SJSA1 (cell line): ENCODE results near the gene OR51T1. TPM values are rescaled to one million over a fixed set of nuclear protein-coding genes. Genes with fewer than 3 reads are reported as not detected.

Source experiments
- DNase-seq, 2 experiments: peaks; one replicate each; pipeline ENCODE4 v3.0.0-alpha.2; 2015 to 2020; ENCODE audit warnings: low spot score in 2 of 2, low read depth in 1 of 2
- H3K27ac ChIP-seq: fragments of 250-450 bp; sonication (Bioruptor Pico); 2 replicates; pipeline ENCODE4 v1.5.1; 2020; ENCODE audit warnings: mild to moderate bottlenecking, moderate library complexity
- H3K27me3 ChIP-seq: fragments of 250-450 bp; sonication (Bioruptor Pico); replicated peaks from 2 replicates; pipeline ENCODE4 v1.5.1; 2020; ENCODE audit warnings: mild to moderate bottlenecking, moderate library complexity
- H3K36me3 ChIP-seq: fragments of 250-450 bp; sonication (Bioruptor Pico); 2 replicates; pipeline ENCODE4 v1.5.1; 2020; ENCODE audit warnings: mild to moderate bottlenecking
- H3K4me1 ChIP-seq: fragments of 250-450 bp; sonication (Bioruptor Pico); replicated peaks from 2 replicates; pipeline ENCODE4 v1.6.1; 2021; ENCODE audit warnings: mild to moderate bottlenecking
- H3K4me3 ChIP-seq: fragments of 250-450 bp; sonication (Bioruptor Pico); 2 replicates; pipeline ENCODE4 v1.5.1; 2020; ENCODE audit warnings: mild to moderate bottlenecking
- H3K9me3 ChIP-seq: fragments of 250-450 bp; sonication (Bioruptor Pico); replicated peaks from 2 replicates; pipeline ENCODE4 v1.5.1; 2020; ENCODE audit warnings: mild to moderate bottlenecking
- total RNA-seq: library from RNA; depleted of rRNA; stranded (reverse); fragments of >200 nt; shearing (Covaris generic); gene quantifications from 2 replicates; pipeline ENCODE4 v1.2.3, GENCODE V29; 2014; rRNA removed

OR51T1 gene
- total RNA-seq, 1 experiment from 2014 or later, result not detected

DNA sequence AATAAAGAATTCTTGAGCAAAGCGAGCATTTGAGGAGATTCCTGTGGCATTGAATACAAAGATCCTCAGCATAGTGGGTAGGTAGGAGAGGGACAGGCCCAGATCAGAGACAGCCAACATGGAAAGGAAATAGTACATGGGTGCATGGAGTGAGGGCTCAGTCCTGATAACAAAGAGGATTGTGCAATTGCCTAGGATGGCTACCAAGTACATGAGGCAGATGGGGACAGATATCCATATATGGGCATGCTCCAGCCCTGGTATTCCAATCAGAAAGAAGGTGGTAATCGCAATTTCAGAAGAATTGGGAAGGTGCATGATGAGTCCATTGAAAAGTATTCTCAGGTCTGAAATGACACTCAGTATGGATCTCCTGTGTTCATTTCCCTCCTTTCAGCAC lies 8.6 kb downstream of the OR51T1 start:
- no peak for DNase-seq
- H3K4me3 ChIP-seq, result no peak overlapping the region
- peaks cover 14% of the 10 kb centered on the region for H3K4me1 ChIP-seq
- no peaks in the 10 kb centered on the region for H3K9me3 ChIP-seq
- no peak overlapping the region for H3K27ac ChIP-seq
- peaks cover 5% of the 10 kb centered on the region; the same call in 1 of the 2 replicates for H3K27me3 ChIP-seq
- H3K36me3 ChIP-seq, result no peaks in the 10 kb centered on the region

DNA sequence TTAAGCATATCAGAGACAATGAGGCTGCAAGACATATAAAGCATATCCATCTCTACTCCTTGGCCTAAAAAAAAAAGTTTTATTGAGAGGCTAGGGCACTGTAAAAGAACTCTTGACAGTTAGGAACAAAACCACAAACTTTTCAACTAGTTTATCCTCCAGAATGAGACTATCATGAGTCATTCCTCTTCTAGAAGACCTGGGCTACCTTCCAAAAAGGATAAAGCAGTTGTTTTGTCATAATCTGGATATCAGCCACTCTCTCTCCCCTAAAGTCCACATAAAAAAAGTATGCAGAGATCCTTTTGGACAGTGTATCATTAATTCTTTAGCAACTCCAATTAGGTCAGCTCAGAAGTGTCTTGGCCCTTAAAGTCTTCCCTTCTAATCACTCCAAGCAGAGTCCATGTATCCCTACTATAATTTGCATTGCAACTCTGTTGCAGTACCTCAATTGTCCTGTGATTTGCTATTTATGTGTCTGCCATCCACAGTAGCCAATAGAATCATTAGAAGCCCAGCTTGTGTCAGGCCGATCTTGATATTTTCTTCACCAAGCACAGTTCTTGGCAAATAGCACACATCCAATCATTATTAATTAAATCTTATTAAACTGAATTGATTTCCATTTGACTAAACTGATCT lies 10.4 kb downstream of the OR51T1 start:
- peaks cover 15% of the 10 kb centered on the region; the same call in 1 of the 2 replicates for H3K27me3 ChIP-seq
- 0 out of 2 replicates have a peak overlapping the region, but pooled peaks have one; percentile 2 for H3K27ac ChIP-seq
- DNase-seq, result peak in 1 of 2 experiments; percentile 87
- no peaks in the 10 kb centered on the region for H3K9me3 ChIP-seq
- no peaks in the 10 kb centered on the region for H3K36me3 ChIP-seq
- peaks cover 14% of the 10 kb centered on the region for H3K4me1 ChIP-seq
- no peak overlapping the region for H3K4me3 ChIP-seq

DNA sequence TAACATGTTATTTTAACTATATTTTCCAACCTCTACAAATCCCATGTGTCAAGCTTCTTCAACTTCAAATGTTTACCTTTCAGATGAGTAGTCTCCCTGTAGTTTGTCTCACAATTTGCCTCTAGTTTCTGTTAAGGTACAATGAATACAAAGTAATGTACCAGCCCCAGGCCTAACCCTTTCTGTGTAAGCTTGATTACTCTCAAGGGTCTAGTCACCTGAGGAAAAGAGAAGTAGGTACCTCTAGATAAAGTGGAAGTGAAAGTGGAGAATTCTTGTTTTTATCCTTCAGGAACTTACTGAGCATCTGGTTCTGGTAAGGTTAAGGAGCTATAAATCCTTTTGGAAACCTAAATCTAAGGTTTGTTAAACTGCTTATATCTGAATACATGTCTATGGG lies 21.8 kb downstream of the OR51T1 start, which contains the start of gene OR51A7:
OR51A7 (plus strand) TSS at position 300 of the 400 bp plus-strand sequence. CDS start 3,587 bp downstream, outside the sequence.
- DNase-seq, result no peak
- no peaks in the 10 kb centered on the region for H3K36me3 ChIP-seq
- no peaks in the 10 kb centered on the region; the same call in 1 of the 2 replicates for H3K27me3 ChIP-seq

DNA sequence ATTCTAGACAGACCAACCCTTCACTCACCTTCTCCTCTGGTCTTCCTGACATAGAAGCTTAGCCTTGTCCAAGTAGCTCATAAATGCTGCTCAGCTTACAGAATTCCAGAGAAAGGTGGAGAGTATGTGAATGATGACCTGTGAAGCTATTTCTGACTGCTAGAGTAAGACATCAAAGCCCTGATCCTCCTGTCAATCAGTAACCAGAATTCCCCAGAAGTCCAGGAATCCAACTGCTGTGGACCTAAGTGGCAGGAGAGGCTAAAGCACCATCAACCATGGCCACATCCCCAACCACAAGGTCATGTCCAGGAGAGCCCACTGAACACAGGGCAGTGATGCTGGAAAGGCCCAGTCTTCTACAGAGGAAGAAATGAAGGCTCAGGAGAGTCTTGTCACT lies 34.9 kb downstream of the OR51T1 start:
- no peaks in the 10 kb centered on the region for H3K36me3 ChIP-seq
- peaks cover 23% of the 10 kb centered on the region for H3K27me3 ChIP-seq
- no peak for DNase-seq

More for the DNA sequence above, 21.8 kb downstream of the OR51T1 start, which contains the start of gene OR51A7:
- Histone ChIP-seq H3K27ac (no peak within 1 kb of the TSS), H3K4me3 (no peak within 1 kb of the TSS), H3K9me3 (no peaks in the 10 kb centered on the region), H3K4me1 (no peaks in the 10 kb centered on the region)

DNA sequence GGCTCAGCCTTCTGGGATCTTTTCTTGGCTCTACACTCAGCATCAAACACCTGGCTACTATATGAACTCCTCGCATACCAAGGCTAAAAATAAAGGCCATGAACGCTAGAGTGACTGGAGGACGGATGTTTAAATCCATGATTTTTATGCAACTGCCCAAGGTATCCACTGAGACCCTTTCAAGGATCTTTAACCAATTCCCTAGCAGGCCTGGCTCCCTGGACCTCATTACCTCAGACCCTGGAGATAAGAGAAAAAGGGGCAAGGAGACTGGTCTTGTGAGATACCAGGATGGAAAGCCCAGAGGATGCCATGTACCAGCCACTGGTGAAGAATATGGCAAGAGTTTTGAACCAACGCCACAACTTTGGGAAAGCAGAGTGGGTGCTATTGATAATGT lies 37.5 kb downstream of the OR51T1 start, which contains the start of gene OR51G2:
OR51G2 (minus strand) TSS at position 101 of the 400 bp plus-strand sequence. CDS start 3,687 bp downstream, outside the sequence.
- Histone ChIP-seq H3K4me1 (no peaks in the 10 kb centered on the region), H3K27ac (no peak within 1 kb of the TSS), H3K36me3 (no peaks in the 10 kb centered on the region), H3K4me3 (no peak within 1 kb of the TSS), H3K27me3 (peaks cover 17% of the 10 kb centered on the region), H3K9me3 (no peaks in the 10 kb centered on the region)
- DNase-seq, result no peak

More for the DNA sequence above, 34.9 kb downstream of the OR51T1 start:
- Histone ChIP-seq H3K9me3 (no peaks in the 10 kb centered on the region), H3K4me1 (no peaks in the 10 kb centered on the region), H3K4me3 (no peak overlapping the region), H3K27ac (no peak overlapping the region)

DNA sequence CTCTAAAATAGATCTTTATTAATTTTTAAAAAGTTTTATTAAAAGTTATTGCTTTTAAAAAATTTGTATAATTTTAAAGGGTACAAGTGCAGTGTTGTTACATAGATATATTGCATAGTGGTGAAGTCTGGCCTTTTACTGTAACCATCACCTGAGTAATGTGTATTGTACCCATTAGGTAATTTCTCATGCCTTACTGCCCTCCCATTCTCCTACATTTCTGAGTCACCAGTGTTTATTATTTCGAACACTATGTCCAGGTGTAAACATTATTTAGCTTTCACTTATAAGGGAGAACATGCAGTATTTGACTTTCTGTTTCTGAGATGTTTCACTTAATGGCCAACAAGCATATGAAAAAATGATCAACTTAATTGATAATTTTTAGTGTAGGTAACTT lies 40.1 kb downstream of the OR51T1 start:
- Histone ChIP-seq H3K27ac (no peak overlapping the region), H3K36me3 (no peaks in the 10 kb centered on the region), H3K4me3 (no peak overlapping the region), H3K27me3 (peaks cover 17% of the 10 kb centered on the region), H3K4me1 (no peaks in the 10 kb centered on the region), H3K9me3 (no peaks in the 10 kb centered on the region)
- no peak for DNase-seq

DNA sequence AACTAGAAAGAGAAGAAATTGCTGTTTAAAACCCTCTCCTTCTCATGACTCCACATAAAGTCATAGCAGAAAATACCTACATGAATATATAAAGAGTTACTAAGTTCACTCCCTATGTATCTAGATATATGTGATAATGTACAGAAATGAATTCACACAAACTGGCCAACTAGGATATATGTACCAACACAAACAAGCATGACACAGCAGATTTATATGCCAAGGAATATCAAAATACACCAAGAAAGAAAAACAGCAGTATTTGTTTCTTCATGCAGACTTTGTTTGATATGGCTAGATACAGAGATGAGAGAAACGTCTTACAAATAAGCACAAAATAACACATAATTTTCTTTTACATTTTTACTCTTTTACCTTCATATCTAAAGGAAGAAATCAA lies 40.6 kb downstream of the OR51T1 start:
- no peak overlapping the region for H3K4me3 ChIP-seq
- H3K27me3 ChIP-seq, result peaks cover 14% of the 10 kb centered on the region
- H3K27ac ChIP-seq, result no peak overlapping the region
- H3K4me1 ChIP-seq, result no peaks in the 10 kb centered on the region
- H3K36me3 ChIP-seq, result no peaks in the 10 kb centered on the region
- H3K9me3 ChIP-seq, result no peaks in the 10 kb centered on the region
- DNase-seq, result no peak

DNA sequence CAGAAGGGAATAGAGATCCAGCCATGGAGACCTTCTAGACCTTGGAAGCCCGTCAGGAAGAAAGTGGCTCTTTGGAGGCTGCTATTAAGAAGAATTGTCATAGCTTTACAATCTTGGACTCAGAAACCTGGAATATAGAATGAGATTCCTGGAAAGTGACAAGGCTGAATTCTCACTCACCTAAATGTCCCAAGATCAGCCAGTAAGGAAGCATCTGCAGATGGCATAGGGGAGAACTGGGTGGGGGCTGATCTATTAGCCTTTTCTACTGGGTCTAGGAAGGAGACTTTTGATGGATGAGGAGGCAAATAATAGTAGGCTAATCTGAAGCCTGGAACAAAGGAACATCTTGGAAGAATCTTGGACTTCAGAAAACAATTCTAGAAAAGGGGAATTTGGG lies 42.5 kb downstream of the OR51T1 start, which contains the start of gene OR51G1:
OR51G1 (minus strand) TSS at position 101 of the 400 bp plus-strand sequence; CDS start at position 101, 0 bp downstream.
- no peaks in the 10 kb centered on the region for H3K36me3 ChIP-seq
- no peak for DNase-seq
- H3K27me3 ChIP-seq, result no peaks in the 10 kb centered on the region; the same call in 1 of the 2 replicates
- H3K4me3 ChIP-seq, result no peak within 1 kb of the TSS
- H3K9me3 ChIP-seq, result no peaks in the 10 kb centered on the region
- H3K4me1 ChIP-seq, result no peaks in the 10 kb centered on the region
- no peak within 1 kb of the TSS for H3K27ac ChIP-seq

DNA sequence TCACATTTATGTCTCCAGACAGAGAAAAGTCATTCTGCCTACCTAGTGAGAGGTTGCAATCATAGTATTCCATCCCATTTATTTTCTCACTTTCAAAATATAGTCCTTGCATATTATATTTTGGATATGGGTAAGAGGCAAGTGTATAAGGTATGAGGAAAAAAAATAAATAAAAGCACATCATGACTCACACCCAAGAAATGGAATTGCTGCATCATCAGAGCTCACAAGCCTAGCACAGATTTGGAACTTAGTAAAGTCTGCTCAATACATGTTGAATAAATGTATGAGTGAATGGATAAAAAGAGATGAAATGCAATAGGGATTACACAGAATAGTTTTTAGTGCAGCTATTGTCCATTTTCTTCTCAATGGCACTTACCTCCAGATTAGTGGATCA lies 44.9 kb downstream of the OR51T1 start:
- DNase-seq, result no peak
- H3K4me3 ChIP-seq, result no peak overlapping the region
- H3K9me3 ChIP-seq, result no peaks in the 10 kb centered on the region
- no peak overlapping the region for H3K27ac ChIP-seq
- H3K36me3 ChIP-seq, result no peaks in the 10 kb centered on the region
- H3K4me1 ChIP-seq, result no peaks in the 10 kb centered on the region
- no peaks in the 10 kb centered on the region; the same call in 1 of the 2 replicates for H3K27me3 ChIP-seq

Other genes starting within 250 kb of the OR51T1 start
- gene OR51D1, start 244.4 kb upstream of the OR51T1 start, total RNA-seq, result not detected in 2 replicates
- gene OR51E1, start 237.9 kb upstream of the OR51T1 start, total RNA-seq, result 0.11 and 0.13 TPM in 2 replicates
- 0.09 and 0.21 TPM in 2 replicates for gene OR51E2, start 184.0 kb upstream of the OR51T1 start, total RNA-seq
- not detected in 2 replicates for gene MMP26, start 177.1 kb upstream of the OR51T1 start, total RNA-seq
- gene OR51F1, start 112.0 kb upstream of the OR51T1 start, total RNA-seq, result not detected in 2 replicates
- gene OR52R1, start 77.5 kb upstream of the OR51T1 start, total RNA-seq, result not detected in 2 replicates
- not detected in 2 replicates for gene OR51F2, start 60.6 kb upstream of the OR51T1 start, total RNA-seq
- gene OR51S1, start 32.7 kb upstream of the OR51T1 start, total RNA-seq, result not detected in 2 replicates
- not detected in 2 replicates for gene OR51A7, start 21.9 kb downstream of the OR51T1 start, total RNA-seq
- not detected in 2 replicates for gene OR51G2, start 37.5 kb downstream of the OR51T1 start, total RNA-seq
- gene OR51G1, start 42.4 kb downstream of the OR51T1 start, total RNA-seq, result not detected in 2 replicates
- gene OR51A4, start 65.7 kb downstream of the OR51T1 start, total RNA-seq, result not detected in 2 replicates
- not detected in 2 replicates for gene OR51A2, start 73.8 kb downstream of the OR51T1 start, total RNA-seq
- gene OR51L1, start 113.0 kb downstream of the OR51T1 start, total RNA-seq, result not detected in 2 replicates
- gene OR52J3, start 164.6 kb downstream of the OR51T1 start, total RNA-seq, result not detected in 2 replicates
- gene OR52E2, start 177.7 kb downstream of the OR51T1 start, total RNA-seq, result not detected in 2 replicates
- not detected in 2 replicates for gene OR52E1, start 187.7 kb downstream of the OR51T1 start, total RNA-seq